GM18907 (cell line): ENCODE results near the gene SLC19A1.

Source experiments
- ATAC-seq: cut with Tn5 transposase; IDR thresholded peaks from one replicate; pipeline ENCODE4 v1.9.1; 2021; ENCODE audit warnings: mild to moderate bottlenecking, moderate library complexity; ENCODE audit not compliant: unreplicated experiment

The SLC19A1 gene

GRCh38 chr21:45545691-45546531 is 3.7 kb upstream of the SLC19A1 start:
- ATAC-seq = no peak

DNA sequence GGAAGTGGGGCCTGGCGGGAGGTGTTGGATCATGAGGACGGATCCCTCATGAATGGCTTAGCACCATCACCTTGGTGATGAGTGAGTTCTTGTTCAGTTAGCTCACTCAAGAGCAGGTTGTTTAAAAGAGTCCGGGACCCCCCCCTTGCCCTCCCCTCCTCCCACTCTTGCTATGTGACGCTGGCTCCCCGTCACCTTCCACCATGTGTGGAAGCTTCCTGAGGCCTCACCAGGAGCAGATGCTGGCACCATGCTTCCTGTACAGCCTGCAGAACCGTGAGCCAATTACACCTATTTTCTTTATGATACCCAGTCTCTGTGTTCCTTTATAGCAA is 3.0 kb upstream of the SLC19A1 start:
- ATAC-seq = no peak

DNA sequence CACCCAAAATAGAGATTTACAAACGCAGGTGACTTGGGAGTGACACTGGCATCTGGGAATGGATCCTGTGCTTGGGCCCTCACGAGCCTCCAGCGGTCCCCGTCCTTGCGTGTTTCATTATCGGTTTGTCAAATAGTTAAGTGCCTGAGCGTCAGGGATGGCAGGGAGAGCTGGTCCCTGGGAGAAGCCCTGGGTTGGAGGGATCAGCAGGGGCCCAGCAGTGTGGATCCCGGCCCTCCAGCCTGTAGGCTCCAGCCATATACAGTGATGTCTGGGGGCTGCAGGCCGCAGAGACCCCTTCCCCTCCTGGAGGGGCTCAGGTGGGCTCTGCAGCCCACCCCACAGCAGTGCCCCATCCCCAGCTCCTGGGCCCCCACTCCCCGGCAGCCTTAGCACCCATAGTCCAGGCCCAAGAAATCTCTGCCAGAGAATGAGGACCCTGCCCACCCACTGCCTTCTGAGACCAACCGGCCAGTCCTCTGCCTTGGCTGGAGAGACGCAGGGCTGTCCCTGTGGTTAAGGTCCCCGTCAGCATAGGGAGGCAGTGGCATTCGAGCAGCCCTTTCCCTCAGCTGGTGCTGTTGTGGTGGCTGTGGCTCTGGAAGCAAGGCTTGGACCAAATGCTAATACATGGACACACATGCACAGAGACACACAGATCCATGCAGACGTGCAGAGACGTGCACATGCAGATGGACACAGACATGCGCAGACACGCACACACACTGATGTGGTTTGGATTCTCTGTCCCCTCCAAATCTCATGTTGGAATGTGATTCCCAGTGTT is 2.4 kb upstream of the SLC19A1 start:
- ATAC-seq = no peak

DNA sequence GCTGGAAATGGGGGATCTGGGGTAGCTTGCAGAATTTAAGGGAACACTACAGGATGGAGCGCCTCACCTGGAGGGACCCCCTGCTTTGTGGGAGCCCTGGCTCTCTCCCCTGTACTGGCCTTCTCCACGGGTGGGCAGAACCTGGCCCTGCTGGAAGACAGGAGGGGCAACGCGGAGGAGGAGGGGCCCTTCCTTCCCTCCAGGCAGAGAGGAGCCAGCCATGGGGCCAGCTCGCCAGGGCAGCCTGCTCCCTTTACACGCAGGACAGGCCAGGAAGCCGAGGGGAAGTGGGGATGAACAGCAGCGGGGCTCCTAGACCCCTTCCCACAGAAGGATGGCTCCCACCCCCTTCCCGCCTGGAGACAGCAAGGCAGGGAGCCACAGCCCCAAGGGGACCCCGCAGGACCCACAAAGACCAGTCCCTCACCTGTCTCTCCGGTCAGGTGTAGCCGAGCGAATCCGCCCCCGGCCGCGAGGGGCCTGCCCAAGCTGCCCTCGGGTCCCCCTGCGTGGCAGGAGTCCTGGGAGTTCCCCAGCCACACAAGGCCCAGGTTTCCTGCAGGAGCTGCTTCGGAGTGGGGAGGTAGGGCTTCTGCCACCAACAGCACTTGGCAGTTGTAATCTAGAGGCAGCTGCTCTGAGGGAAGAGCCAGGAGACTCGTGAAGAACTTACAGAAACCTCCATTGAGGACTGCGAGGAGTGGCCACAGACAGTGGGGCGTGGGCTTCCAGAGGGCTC is 1.6 kb upstream of the SLC19A1 start:
- ATAC-seq = no peak

DNA sequence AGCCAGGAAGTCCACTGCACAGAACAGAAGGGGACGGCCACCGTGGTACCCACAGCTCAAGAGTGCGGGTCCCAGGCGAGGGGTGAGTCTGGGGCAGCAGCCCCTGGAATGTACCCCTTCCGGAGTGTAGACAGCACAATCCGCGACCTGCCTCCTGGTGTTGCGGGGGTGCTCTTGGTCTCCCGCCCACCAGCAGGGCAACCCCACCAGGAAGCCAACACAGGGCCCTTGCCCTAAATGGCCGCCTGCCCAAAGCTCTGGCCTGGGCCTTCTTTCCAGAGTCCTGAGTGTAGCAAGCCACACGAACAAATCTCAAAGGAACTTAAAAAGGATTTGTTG is 1.1 kb upstream of the SLC19A1 start:
- ATAC-seq = no peak

DNA sequence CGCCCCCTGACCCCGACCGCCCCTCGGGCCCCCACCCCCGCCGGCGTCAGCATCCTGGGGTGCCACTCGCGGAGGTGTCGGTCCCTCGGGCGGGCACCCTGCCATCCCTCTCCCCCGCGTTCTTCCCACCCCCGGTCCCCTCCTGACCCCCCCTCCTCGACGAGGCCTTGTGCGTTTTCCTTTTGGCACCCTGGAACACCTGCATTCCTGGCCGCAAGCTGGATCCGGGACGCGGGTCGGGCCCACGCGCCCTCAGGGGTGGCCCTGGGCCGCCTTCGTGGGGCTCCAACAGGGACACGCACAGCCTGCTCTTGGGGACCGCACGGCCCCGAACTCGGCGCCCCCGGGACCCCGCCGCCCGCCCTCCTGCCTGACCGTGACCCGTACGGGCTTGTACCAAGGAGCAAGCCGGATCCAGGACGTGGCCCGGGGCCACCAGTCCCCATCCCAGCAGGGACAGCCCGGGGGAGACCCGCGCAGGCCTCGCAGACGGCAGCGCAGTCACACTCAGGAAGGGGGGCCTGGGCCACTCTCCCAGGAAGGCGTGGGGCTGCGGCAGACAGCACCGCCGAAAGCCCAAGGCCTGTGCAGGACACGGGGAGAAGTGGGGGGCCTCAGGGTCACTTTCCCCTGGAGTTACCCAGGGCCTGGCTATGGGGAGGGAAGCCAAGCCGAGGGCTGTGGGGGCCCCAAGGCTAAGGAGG is 579 bp upstream of the SLC19A1 start:
- ATAC-seq = no peak

- ATAC-seq = no peak
These were observed 810 bp downstream of the SLC19A1 start for GRCh38 chr21:45541221-45542039.

- ATAC-seq = no peak
These were observed 1.7 kb downstream of the SLC19A1 start for GRCh38 chr21:45540601-45540970.

DNA sequence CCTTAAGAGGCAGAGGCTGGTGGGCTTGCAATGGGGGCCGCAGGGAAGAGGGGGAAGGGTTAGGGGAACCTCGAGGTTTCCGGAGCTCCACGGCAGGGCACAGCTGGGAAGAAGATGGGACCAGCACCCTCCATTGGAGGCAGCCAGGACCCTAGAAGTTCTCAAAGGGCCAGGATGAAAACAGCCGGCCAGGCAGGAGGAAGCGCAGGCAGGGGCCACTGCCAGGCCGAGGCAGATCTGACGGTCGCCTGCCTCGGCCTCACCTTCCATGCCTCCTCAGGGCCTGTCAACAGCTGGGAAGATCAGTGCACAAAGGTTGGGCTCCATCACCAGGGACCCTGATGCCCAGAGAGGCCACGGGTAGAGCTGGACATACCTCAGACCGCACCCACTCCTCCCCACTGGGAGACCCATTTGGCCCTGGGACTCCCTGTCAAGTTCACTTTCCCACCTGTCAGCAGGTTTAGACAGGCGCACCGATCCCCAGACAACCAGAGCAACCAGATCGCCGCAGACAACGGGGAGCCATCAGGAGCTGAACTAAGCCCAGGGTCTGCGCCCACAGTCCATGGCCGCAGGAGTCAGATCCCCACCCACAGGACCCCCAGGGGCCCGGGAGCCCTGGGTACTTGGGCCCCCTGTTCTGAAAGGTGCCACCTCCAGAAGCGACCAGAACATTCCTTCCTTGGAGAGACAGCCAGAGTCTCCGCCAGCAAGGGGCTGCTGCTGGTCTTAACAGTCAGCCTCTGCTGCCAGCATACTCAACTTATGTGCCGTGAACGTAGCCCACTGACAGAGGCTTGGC is 2.2 kb downstream of the SLC19A1 start:
- ATAC-seq = no peak

- no peak for ATAC-seq
These were observed 3.0 kb downstream of the SLC19A1 start for GRCh38 chr21:45539046-45539795.

GRCh38 chr21:45538381-45539045 is 3.7 kb downstream of the SLC19A1 start:
- no peak for ATAC-seq

DNA sequence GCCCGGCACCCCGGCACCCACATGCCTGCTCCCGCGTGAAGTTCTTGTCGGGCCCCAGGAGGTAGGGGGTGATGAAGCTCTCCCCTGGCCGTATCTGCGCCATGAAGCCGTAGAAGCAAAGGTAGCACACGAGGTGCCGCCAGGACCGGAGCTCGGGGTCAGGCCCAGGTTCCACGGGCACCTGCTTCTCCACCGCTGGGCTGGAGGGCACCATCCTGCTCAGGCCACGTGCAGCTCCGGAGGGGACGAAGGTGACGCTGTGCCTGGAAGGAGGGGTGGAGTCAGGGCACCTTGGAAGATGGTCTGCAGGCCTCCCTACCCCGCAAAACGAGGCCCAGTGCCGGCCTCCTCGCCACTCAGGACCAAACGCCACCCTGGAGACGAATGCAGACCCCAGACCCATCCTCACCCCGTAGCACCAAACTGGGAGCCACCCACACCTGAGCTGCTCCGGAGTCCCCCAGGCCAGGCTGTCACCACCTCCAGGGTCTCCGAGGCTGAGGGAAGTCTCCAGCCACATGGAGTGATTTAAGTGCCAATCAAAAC is 4.4 kb downstream of the SLC19A1 start:
- no peak for ATAC-seq

- no peak for ATAC-seq
These were observed 5.0 kb downstream of the SLC19A1 start for GRCh38 chr21:45537111-45537745.

GRCh38 chr21:45536301-45537081 is 5.7 kb downstream of the SLC19A1 start:
- no peak for ATAC-seq

DNA sequence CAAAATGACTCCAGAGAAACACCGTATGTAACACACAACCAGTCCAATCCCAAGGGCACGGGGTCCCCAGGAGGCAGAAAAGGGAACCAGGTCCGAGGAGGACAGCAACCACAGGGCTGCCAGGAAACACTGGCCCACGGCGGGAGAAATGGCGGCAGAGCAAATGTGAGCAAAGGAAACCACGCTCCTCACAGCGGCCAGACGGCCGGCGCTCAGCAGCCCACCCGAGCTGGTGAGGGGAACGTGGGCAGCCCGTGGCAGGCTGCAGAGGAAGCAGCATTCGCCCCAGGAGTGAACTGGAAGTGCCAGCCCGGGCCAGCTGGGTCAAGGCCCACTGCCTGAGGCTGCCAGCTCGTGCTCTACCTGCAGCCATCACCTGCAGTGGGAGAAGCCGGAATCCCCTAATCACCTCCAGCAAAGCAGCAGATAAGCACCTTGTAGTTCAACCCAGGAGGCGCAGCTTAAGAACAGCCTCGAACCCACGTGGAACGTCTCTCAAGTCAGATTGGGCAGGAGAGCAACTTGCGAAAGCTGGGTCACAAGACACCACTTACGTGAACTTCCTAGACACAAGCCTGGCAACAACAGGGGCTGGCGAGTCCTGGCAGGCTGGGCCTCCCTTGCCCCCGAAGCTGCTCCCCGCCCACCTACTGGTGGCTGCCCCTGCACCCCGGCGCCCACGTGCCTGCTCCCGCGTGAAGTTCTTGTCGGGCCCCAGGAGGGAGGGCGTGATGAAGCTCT is 6.7 kb downstream of the SLC19A1 start:
- no peak for ATAC-seq
